Measurements from ENCODE around the gene PRKN. TPM values are rescaled to one million over a fixed set of nuclear protein-coding genes. Genes with fewer than 3 reads are reported as not detected.

PRKN gene
- total and polyA plus RNA-seq, 10 donors = 0.23 to 14.1 (median 7.0) TPM

GRCh38 chr6:162580619-162581018 is 146.9 kb downstream of the PRKN start:
- no peaks in the 10 kb centered on the region for H3K36me3 ChIP-seq
- H3K27me3 ChIP-seq (replicated peaks in 1 of 7) = no peaks in the 10 kb centered on the region
- H3K27ac ChIP-seq = no peak overlapping the region
- intact Hi-C loops (cut with DNase I; ENCODE audit: low total_unique reads) = no loop called here
- 82 to 93% (median 87%) methylated on average over 4 of the region's 4 CpGs for WGBS, 5 donors
- no peak for DNase-seq
- H3K4me3 ChIP-seq = no peak overlapping the region
- no peaks in the 10 kb centered on the region for H3K4me1 ChIP-seq
- no peaks in the 10 kb centered on the region for H3K9me3 ChIP-seq
- TF ChIP-seq CTCF (IDR thresholded peaks at IDR 0.05 in 8 of 11, conservative IDR thresholded peaks at IDR 0.05 in 3 of 11) (no peak), POLR2A (IDR thresholded peaks at IDR 0.05) (no peak), POLR2AphosphoS5 (IDR thresholded peaks at IDR 0.05) (no peak)

DNA sequence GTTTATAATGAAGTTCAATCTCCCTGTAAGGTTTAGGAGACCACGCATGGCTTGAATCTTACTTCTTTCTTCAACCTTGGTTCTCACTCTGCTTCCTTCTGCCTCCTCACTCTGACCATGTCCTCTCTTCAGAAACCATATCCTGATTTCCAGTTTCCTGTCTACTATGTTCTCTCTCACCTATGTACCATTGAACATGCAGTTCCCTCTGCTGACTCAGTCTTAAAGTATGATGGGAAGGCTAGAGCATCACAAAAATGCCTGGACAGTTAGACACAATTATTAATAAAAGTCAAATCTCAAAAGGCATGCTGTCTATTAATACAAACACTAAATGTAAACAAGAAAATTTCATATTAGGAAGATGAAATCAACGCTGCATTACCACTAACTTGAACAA is 151.6 kb downstream of the PRKN start:
- H3K4me3 ChIP-seq = no peak overlapping the region
- no peak overlapping the region for H3K27ac ChIP-seq
- TF ChIP-seq POLR2AphosphoS5 (IDR thresholded peaks at IDR 0.05) = no peak
- no peak for TF ChIP-seq POLR2A (IDR thresholded peaks at IDR 0.05)
- no peak for TF ChIP-seq CTCF (IDR thresholded peaks at IDR 0.05 in 8 of 11, conservative IDR thresholded peaks at IDR 0.05 in 3 of 11)
- 85 to 97% (median 89%) methylated on average over 2 of the region's 2 CpGs for WGBS, 5 donors
- H3K36me3 ChIP-seq = no peaks in the 10 kb centered on the region
- intact Hi-C loops (cut with DNase I; ENCODE audit: low total_unique reads) = no loop called here
- H3K4me1 ChIP-seq = no peaks in the 10 kb centered on the region
- DNase-seq = no peak
- no peaks in the 10 kb centered on the region for H3K27me3 ChIP-seq (replicated peaks in 1 of 7)
- H3K9me3 ChIP-seq = no peaks in the 10 kb centered on the region

- intact Hi-C loops (cut with DNase I; ENCODE audit: low total_unique reads) = no loop called here
- Histone ChIP-seq H3K4me3 (no peak overlapping the region), H3K27me3 (replicated peaks in 1 of 7) (no peaks in the 10 kb centered on the region), H3K36me3 (peaks cover 0 to 12% (median 0%) of the 10 kb centered on the region in 6 donors), H3K9me3 (peaks cover 4 to 20% (median 13%) of the 10 kb centered on the region in 8 donors), H3K27ac (no peak overlapping the region), H3K4me1 (no peaks in the 10 kb centered on the region)
- no peak for TF ChIP-seq POLR2A (IDR thresholded peaks at IDR 0.05)
- TF ChIP-seq CTCF (IDR thresholded peaks at IDR 0.05 in 8 of 11, conservative IDR thresholded peaks at IDR 0.05 in 3 of 11) = no peak
- TF ChIP-seq POLR2AphosphoS5 (IDR thresholded peaks at IDR 0.05) = no peak
- DNase-seq = no peak
- 44 to 66% (median 62%) methylated on average over 3 of the region's 3 CpGs for WGBS, 5 donors
Observed at GRCh38 chr6:162572240-162572639, 155.3 kb downstream of the PRKN start.

DNA sequence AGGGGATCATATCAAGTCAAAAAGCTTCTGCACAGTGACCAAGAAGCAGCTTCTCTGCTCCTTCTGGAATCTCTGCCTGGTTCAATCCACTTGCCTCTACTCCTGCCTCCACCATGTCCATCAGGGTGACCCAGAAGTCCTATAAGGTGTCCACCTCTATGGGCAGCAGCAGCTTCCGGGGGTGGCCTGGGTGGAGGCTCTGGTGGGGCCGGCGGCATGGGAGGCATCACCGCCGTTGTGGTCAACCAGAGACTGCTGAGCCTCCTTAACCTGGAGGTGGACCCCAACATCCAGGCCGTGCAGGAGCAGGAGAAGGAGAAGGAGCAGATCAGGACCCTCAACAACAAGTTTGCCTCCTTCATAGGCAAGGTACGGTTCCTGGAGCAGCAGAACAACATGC is 159.3 kb downstream of the PRKN start:
- no peak overlapping the region for H3K27ac ChIP-seq
- no peaks in the 10 kb centered on the region for H3K4me1 ChIP-seq
- no peaks in the 10 kb centered on the region for H3K27me3 ChIP-seq (replicated peaks in 1 of 7)
- no peak for TF ChIP-seq POLR2A (IDR thresholded peaks at IDR 0.05)
- no peak for TF ChIP-seq POLR2AphosphoS5 (IDR thresholded peaks at IDR 0.05)
- no peak for TF ChIP-seq CTCF (IDR thresholded peaks at IDR 0.05 in 8 of 11, conservative IDR thresholded peaks at IDR 0.05 in 3 of 11)
- DNase-seq = no peak
- peaks cover 4 to 58% (median 50%) of the 10 kb centered on the region in 8 donors for H3K9me3 ChIP-seq
- intact Hi-C loops (cut with DNase I; ENCODE audit: low total_unique reads) = no loop called here
- no peak overlapping the region for H3K4me3 ChIP-seq
- peaks cover 0 to 12% (median 0%) of the 10 kb centered on the region in 6 donors for H3K36me3 ChIP-seq
- 81 to 98% (median 94%) methylated on average over 6 to 7 of the region's 7 CpGs for WGBS, 5 donors
